NCI-H1105 (cell line): Measurements from ENCODE around the gene CNR1.
A peak's percentile ranks its signal among the peaks of the same experiment; 100 is the strongest.

ENCODE experiments used
- DNase-seq: peaks from one replicate; lab custom pipeline; 2025; lab: John Stamatoyannopoulos, UW

Gene CNR1

GRCh38 chr6:88143421-88144157 lies 22.6 kb downstream of the CNR1 start:
- DNase-seq, result no peak

DNA sequence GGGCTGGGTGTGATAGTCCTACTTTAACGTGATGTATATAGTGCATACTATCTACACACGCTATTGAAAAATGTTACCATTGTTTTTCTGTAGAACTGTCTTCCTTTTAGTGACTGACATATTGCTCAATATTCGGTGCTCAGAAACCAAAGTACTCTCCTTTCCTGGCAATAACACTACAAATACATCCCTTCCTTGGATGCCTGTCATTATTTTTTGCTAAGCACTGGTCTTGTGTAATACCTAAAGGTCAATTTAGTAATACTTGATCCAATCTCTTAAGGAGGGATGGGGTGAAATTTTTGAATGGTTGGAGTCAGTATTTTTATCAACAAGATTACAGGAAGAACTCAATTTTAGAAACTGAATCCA lies 23.9 kb downstream of the CNR1 start:
- no peak for DNase-seq

DNA sequence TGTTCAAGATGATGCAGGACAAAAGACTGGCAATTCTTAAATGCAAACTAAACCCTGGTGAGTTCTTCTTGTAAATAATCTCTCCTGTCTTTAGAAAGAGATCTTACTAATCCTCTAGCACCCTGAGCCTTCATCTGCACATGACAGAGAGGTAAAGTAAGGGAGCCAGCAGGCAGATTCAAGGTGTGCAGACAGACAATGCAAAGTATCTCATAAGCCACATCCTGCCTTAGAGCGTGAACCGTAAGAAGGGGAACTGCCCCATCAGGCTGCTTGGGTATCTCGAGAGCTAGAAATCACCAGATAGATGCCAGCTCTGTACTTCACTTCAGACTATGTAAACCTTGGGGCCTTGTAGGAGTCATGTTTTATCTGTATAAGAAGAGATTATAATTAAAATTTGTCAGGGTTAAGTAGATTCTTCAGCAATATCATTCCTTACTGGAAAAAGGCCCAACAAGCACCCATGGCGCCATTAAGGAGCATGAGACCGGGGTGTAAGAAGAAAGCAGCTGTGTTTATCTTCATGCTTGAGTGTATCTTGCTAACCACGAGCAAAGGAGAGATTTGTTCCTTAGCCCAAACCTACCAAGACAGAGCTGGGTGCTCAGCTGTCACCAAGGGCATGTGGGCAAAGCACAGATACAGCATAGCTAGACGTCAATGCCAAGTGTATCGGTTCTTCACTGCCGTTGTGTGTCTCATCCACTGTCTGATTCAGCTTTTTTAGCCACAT lies 24.4 kb downstream of the CNR1 start:
- no peak for DNase-seq

DNA sequence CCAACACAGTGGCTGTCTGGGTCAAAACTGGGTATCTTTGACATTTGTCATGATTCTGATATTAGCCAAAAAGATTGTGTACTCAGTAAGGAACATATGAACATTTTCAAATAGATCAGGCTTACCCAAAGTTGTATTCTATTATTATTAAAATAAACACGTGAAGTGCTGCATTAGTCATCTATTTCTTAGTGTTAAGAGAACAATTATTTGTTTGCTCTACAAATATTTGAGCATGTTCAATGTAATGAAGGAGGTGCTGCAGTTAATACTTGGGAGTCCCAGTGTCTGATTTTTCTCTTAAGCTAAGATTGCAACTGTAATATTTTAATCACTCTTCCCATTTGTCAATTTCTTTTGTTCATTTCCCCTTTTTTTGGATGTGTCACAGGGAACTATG lies 28.2 kb downstream of the CNR1 start:
- DNase-seq, result no peak

GRCh38 chr6:88135578-88136114 lies 30.5 kb downstream of the CNR1 start:
- no peak for DNase-seq

GRCh38 chr6:88134575-88134974 lies 31.6 kb downstream of the CNR1 start:
- no peak for DNase-seq

GRCh38 chr6:88133718-88134117 lies 32.4 kb downstream of the CNR1 start:
- DNase-seq, result no peak

DNA sequence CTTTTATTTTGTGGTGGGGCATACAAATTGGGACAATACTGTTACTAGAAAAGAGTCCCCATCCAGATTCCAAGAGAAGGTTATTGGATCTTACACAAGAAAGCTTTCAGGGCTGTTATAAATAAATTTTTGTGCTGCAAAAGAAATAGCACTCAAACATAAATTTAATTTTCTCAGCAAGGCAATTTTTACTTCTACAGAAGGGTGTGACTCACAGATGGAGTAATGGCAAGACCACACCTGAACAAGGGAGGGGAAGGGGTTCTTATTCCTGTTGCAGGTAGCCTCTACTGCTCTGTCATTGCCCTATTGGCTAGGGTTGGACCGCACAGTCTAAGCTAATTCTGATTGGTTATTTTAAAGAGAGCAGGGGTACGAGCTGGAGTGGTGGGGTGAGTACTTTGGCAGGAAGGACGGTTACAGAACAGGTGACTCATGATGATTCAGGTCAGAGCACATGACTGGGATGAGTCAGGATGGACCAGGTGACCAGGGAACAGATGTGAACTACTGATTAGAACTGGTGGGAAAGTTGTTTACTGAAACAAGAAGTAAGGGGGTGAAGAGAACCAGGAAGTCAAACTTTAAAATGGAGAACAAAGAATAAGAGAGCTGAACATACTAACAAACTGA lies 41.1 kb downstream of the CNR1 start:
- DNase-seq, result no peak

DNA sequence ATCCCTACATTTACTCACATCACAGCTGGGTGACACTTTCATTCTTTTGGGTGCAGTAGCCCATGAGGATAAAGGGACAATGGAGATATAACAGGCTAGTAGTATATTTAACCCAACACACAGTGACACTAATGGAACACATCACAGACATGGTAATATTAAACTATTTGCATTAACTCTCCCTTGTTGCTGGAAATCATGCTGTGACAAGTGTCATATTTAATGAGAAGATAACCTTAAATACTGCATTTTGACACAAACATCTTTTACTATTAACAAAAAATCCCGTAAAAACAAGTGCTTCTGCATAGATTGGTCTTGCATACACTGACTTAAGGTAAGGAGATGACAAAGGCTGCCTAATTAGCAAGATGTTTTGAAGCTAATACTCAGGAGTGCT lies 45.5 kb downstream of the CNR1 start:
- DNase-seq, result no peak

DNA sequence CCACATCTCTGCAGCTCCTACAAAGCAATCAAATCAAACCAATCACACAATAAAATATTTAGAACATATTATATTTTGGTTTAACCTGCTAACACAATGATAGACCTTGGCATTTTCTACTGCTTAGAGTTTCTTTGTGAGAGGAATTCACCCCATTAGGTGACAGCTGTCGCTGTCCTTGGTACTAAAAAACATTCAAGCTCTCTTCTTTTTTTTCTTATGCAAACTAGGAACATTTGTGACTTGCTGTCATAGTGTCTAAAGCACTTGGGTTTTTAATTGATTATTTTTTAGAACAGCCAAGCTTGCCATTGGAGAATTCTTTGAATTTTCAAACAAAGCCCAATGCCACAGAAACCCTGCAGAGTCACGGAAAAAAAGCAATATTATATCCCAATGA lies 46.4 kb downstream of the CNR1 start:
- DNase-seq, result no peak

DNA sequence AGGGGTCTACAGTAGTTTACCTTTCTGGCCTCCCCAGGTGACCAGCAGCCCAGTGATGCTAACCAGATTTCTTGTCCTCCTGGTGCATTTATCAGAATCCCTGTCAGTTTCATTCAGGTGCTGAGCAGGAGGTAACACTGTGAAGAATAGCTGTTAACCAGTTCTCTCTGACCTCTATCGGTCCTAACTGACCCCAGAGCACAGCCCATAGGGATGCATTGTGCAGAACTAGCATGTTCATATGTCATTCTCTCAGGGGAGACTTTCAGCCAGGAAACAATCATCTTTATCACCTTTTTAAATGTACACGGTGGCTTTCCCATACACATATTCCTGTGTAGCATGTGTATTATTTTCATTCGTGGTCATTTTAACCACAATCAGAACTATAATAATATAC lies 49.9 kb downstream of the CNR1 start:
- DNase-seq, result no peak

DNA sequence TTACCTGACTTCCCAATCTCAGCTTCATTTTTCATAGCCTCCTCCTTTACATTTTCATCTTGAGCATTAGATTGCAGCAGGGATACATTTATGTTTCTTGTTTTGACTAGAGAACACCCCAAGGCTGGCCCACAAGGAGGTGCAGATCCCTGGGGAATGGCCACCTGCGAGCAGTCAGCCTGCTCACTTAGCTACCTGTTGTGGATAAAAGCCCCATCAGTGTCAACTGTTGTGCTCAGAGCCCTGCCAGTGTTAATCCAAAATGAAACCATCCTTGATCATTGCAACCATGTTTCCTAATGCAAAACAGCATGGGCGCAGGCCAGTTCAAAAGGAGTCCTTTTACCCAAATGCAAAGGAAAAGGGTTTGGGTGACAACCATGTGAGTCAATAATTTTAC lies 50.8 kb downstream of the CNR1 start:
- no peak for DNase-seq

- DNase-seq, result no peak
These were observed 51.3 kb downstream of the CNR1 start for GRCh38 chr6:88114838-88115237.

DNA sequence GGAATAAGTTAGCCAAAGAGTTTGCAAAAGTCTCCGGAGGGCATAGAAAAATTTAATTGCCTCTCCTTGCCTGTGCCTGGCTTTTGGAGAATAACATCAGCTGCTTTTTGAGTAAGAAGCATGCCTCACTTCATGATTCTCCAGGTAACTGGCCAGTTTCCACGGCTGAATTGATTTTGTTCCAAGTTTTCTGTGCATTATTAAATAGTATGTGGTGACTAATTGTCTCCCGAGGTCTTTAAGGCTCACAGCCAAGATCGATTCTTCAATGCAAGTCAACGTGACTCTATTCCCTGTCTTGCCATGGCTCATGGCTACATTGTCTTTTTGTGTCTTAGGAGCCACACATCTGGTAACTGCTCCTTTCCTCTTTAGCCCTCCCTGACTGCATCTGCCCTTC lies 54.2 kb downstream of the CNR1 start:
- DNase-seq, result peak; percentile 75

DNA sequence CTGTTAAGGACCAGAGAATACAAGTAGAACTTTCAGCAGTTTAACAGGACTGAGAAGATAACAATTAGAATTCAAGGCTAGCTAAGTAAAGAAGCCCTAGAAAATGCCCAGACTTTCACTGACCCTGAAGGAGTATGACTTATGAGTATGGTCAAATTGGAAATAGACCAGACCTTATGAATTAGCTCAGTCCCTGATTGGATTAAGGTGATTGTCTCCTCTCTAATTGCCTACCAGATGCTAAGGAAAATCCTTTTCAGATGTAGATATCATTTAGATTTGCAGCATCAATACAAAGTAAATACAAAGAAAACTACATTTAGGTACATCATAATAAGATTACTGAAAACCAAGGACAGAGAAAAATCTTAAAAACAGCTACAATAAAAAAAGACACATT lies 58.9 kb downstream of the CNR1 start:
- no peak for DNase-seq

- DNase-seq, result no peak
These were observed 60.3 kb downstream of the CNR1 start for GRCh38 chr6:88105741-88106340.
